Activated effector memory CD4-positive, alpha-beta T cell treated with anti-CD3 and anti-CD28 coated beads, Interleukin-2, amount 50 U/mL, for 16 hours (primary cell): Measurements from ENCODE around the gene NSG1.
A peak's percentile ranks its signal among the peaks of the same experiment; 100 is the strongest.

ENCODE experiments used
- DNase-seq: peaks from one replicate; pipeline ENCODE4 v3.0.0-alpha.2; 2020

Gene NSG1

GRCh38 chr4:4374388-4375098, 12.4 kb upstream of the NSG1 start:
- no peak for DNase-seq

- no peak for DNase-seq
Observed at GRCh38 chr4:4376074-4376473, 10.8 kb upstream of the NSG1 start.

GRCh38 chr4:4377191-4377590, 9.7 kb upstream of the NSG1 start:
- DNase-seq, result no peak

- no peak for DNase-seq
Observed at GRCh38 chr4:4377732-4378460, 9.0 kb upstream of the NSG1 start.

GRCh38 chr4:4379540-4380087, 7.3 kb upstream of the NSG1 start:
- no peak for DNase-seq

GRCh38 chr4:4383085-4383484, 3.8 kb upstream of the NSG1 start:
- DNase-seq, result no peak

GRCh38 chr4:4384837-4385236, 2.1 kb upstream of the NSG1 start:
- DNase-seq, result no peak

- DNase-seq, result no peak
Observed at GRCh38 chr4:4385729-4386295, 1.1 kb upstream of the NSG1 start.

- DNase-seq, result peak; percentile 72
Observed at GRCh38 chr4:4386296-4386735, 586 bp upstream of the NSG1 start.

GRCh38 chr4:4387531-4388310, 819 bp downstream of the NSG1 start:
- DNase-seq, result no peak

- DNase-seq, result no peak
Observed at GRCh38 chr4:4388311-4388790, 1.4 kb downstream of the NSG1 start.

GRCh38 chr4:4388836-4389575, 2.1 kb downstream of the NSG1 start:
- DNase-seq, result no peak

- DNase-seq, result no peak
Observed at GRCh38 chr4:4390046-4390445, 3.1 kb downstream of the NSG1 start.

- DNase-seq, result no peak
Observed at GRCh38 chr4:4390515-4391240, 3.8 kb downstream of the NSG1 start.

GRCh38 chr4:4391866-4392265, 5.0 kb downstream of the NSG1 start:
- DNase-seq, result no peak

GRCh38 chr4:4392501-4393183, 5.7 kb downstream of the NSG1 start:
- no peak for DNase-seq

- DNase-seq, result no peak
Observed at GRCh38 chr4:4394644-4395043, 7.7 kb downstream of the NSG1 start.

- DNase-seq, result no peak
Observed at GRCh38 chr4:4395371-4395770, 8.5 kb downstream of the NSG1 start.

GRCh38 chr4:4395849-4396627, 9.1 kb downstream of the NSG1 start:
- DNase-seq, result no peak
